CD4-positive, alpha-beta T cell treated with Interleukin-21 for 1 hour (primary cell): ENCODE data around the gene HK3.
A peak's percentile ranks its signal among the peaks of the same experiment; 100 is the strongest.

Experiments used
- DNase-seq: peaks from one replicate; pipeline ENCODE4 v3.0.0-alpha.2; 2020

The HK3 gene

GRCh38 chr5:176847726-176848290 is 51.3 kb downstream of the HK3 start:
- no peak for DNase-seq

- no peak for DNase-seq
These were observed 52.0 kb downstream of the HK3 start for GRCh38 chr5:176847148-176847547.

DNA sequence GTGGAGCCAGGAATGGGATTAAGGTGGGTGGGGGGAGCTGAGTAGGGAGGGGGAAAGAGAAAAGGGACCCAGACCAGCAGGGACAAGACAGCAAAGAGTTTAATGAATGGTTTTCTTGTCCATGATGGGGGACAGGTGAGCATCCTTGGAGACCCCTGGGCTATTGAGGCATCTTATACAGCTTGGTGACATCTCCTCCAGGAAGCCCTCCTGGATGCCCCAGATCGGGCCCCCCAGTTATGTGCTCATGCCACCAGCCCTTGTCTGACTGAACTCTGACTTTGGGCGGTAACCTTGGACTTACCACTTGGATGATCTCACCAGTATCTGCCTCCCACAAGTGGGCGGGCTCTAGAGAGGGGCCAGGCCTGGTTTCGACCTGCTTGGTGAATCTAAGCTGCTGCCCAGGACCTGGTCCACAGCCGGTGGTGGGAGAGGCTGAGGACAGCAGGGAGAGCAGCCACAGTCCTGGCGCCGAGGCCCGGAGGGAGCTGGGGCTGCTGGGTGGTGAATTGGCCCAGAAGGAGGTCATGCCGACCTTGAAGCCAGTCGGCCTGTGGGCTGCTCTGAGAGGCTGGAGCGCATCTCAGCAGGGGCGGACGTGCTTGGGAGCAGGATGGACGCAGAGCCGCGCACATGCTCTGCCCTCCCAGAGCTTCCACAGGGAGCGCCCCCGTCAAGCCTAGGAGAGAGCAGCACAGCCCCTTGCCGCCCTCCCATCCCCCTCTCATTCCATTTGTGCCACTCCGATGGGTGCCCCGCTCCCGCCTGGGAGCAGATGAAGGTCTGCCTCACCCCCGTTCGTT is 52.6 kb downstream of the HK3 start:
- no peak for DNase-seq

- DNase-seq = no peak
These were observed 53.8 kb downstream of the HK3 start for GRCh38 chr5:176845392-176845713.

DNA sequence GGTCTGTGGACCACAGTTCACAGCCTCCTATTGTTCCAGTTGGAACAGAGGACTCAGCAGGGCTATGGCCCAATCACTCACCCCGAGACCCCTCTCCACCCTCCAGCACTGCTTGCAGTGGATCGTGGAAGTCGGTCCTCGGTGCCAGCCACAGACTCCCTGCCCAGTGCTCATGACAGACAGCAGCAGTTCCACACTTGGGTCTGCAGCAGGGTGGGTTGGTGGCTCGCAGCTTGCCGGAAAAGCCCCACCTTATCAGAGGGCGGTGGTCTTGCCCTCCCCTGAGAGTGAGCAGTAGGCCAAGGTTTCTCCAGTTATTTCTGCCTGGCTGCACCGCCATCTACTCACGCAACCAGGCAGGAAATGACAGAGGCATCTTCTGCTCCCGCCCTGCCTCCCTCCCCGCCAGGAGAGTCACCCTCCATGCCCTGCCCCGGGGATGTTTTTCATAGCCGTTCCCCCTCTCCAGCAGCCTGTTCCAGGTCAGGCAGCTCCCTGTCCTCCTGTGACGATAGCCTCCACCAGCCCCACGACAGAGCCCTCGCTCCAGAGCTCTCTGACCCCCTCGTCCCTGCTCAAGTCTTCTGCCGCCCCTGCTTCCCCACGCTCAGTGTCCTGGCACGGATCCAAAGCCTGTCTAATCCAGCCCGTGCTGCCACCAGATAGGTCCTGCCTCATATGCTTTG is 54.3 kb downstream of the HK3 start:
- no peak for DNase-seq

DNA sequence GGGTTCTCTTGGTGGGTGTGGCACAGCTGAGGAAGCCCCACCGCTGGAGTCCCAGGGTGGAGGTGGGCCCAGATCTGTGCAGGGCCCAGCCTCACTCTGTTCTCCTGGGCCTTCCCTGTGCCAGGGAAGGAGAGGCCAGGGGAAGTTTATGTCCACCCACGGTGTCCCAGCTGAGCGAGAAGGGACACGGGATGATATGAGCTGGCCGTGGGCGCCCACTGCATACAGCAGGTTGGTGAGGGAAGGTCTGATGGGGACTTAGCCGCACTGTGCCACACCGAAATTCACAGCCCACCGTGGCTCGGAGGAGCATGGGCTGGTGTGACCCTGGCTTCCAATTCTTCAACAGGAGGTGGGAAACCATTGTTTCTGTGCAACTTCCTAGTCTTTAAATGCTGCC is 54.9 kb downstream of the HK3 start:
- DNase-seq = no peak

- DNase-seq = no peak
These were observed 55.5 kb downstream of the HK3 start for GRCh38 chr5:176843673-176844072.

GRCh38 chr5:176837707-176838115 is 61.4 kb downstream of the HK3 start:
- DNase-seq = peak; percentile 67

DNA sequence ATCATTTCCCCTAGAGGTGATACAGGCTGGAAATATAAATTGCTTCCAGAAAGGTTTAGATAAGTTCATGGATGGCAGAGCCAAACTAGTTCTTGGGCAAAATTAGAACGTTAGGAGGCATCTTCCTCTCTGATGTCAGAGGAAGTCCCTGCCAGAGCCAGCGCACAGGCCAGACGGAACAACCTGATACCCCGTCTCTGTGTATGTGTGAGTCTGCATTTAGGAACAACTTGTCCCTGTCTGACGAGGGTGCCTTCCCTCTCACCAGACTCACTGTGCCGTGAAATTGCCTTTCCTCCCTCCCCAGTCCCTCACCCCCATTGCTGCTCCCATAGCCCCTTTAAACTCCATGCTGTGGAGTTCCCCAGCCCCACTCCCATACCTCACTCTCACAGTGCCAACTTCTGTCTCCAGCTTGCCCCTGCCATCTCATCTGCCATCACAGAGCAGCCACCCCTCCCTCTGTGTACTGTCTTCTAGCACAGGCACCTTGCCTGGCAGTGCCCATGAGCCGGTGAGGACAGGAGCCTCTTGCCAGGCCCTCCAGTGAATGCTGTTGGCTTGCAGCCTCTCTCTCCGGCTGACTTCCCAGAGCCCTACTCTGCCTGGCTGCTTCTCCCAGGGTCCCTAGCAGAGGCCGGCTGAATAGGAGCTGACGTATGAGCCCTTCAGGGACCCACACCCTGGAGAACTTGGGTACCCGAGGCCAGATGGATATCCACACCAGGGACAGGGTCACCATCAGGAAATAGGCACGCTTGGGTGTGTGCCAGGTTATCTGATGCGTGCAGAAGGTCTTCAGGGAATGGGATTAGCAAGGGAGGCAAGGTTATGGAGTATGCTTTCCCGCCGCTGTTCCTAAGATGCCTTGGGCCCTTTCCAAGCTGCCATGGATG is 62.1 kb downstream of the HK3 start:
- DNase-seq = no peak

DNA sequence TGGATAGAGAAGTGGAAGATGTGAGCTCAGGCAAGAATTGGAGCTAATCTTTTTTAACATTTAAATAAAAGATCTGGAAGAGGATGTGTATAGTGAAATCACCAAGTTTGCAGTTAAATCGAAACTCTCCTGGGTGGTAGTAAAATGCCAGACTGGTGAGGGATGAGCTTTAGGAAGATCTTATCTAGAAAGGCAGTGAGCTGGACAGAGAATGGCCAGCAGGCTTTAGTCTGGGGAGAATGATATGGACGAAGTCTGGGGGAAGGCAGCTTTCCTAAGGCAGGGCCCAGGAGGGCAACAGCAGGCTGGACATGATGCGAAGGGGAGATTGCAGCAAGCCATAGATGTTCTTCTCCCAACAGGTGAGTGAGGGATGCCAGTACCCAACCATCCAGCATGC is 63.2 kb downstream of the HK3 start:
- no peak for DNase-seq

GRCh38 chr5:176833286-176833685 is 65.9 kb downstream of the HK3 start:
- DNase-seq = no peak

GRCh38 chr5:176832162-176832561 is 67.0 kb downstream of the HK3 start:
- no peak for DNase-seq

GRCh38 chr5:176831425-176831824 is 67.7 kb downstream of the HK3 start:
- DNase-seq = no peak

- no peak for DNase-seq
These were observed 68.1 kb downstream of the HK3 start for GRCh38 chr5:176830995-176831423.
